ENCODE results near the gene ZNF385C.
"Not testable (repeated sequence)": the region's sequence is repeated elsewhere in the genome, so short reads cannot be mapped to it uniquely, and the experiment has no call there.

GRCh38 chr17:42143138-42143537 is 44.9 kb upstream of the ZNF385C start:
- not testable (repeated sequence) for TF ChIP-seq CTCF, POLR2A (IDR thresholded peaks at IDR 0.05)
